Measurements from ENCODE around the gene WBP4. TPM values are rescaled to one million over a fixed set of nuclear protein-coding genes. Genes with fewer than 3 reads are reported as not detected.

Gene WBP4
- total RNA-seq, 1 experiment from 2014 or later, result 10.0 TPM

DNA sequence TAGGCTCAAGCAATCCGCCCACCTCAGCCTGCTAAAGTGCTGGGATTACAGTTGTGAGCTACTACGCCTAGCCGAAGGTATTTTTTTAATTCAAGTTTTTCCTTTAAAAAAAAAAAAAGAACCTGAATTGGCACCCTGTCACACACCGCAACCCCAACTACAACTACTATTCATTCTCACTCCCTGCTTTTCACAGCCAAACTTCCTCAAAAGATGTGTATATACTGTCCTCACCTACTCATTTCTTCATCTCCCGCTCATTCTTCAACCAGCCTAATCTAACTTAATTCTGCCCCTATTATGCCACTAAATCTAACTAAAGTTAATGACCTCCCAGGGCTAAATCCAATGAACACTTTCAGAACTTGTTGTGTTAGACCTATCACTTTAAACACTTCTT lies 12.7 kb upstream of the WBP4 start:
- Histone ChIP-seq H3K27ac (ENCODE audit: low read length) (no peak overlapping the region), H3K4me1 (ENCODE audit: control insufficient read depth, insufficient read depth, low read length) (peaks cover 9% of the 10 kb centered on the region; the same call in 1 of the 2 replicates), H3K36me3 (ENCODE audit: control insufficient read depth, insufficient read depth, low read length) (no peaks in the 10 kb centered on the region), H3K9me3 (ENCODE audit: control insufficient read depth, insufficient read depth, low read depth, low read length) (no peaks in the 10 kb centered on the region), H3K4me3 (ENCODE audit: low read depth in 2 of 2, low read length in 2 of 2) (no peak overlapping the region), H3K27me3 (ENCODE audit: control insufficient read depth, insufficient read depth, low read length) (no peaks in the 10 kb centered on the region)
- BruUV-seq (replicated peaks), result no TSS peak
- in situ Hi-C loops (cut with HindIII; ENCODE audit: low pct_unique_long_range_greater_than_20kb, low sequenced_read_pairs), result no loop called here
- DNase-seq (ENCODE audit: low read depth, low spot score), result no peak
- TF ChIP-seq, protein P1, sequence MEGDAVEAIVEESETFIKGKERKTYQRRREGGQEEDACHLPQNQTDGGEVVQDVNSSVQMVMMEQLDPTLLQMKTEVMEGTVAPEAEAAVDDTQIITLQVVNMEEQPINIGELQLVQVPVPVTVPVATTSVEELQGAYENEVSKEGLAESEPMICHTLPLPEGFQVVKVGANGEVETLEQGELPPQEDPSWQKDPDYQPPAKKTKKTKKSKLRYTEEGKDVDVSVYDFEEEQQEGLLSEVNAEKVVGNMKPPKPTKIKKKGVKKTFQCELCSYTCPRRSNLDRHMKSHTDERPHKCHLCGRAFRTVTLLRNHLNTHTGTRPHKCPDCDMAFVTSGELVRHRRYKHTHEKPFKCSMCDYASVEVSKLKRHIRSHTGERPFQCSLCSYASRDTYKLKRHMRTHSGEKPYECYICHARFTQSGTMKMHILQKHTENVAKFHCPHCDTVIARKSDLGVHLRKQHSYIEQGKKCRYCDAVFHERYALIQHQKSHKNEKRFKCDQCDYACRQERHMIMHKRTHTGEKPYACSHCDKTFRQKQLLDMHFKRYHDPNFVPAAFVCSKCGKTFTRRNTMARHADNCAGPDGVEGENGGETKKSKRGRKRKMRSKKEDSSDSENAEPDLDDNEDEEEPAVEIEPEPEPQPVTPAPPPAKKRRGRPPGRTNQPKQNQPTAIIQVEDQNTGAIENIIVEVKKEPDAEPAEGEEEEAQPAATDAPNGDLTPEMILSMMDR (IDR thresholded peaks at IDR 0.05), result no peak
- no peak for TF ChIP-seq SIN3A (IDR thresholded peaks at IDR 0.05; ENCODE audit: borderline replicate concordance, insufficient read depth, low read depth, low read length)
- no peak for TF ChIP-seq TCF7L2 (IDR thresholded peaks at IDR 0.05; ENCODE audit: low read depth, low read length)
- no peak for TF ChIP-seq POLR2AphosphoS5 (IDR thresholded peaks at IDR 0.05; ENCODE audit: low read depth, low read length)
- TF ChIP-seq, protein P2, sequence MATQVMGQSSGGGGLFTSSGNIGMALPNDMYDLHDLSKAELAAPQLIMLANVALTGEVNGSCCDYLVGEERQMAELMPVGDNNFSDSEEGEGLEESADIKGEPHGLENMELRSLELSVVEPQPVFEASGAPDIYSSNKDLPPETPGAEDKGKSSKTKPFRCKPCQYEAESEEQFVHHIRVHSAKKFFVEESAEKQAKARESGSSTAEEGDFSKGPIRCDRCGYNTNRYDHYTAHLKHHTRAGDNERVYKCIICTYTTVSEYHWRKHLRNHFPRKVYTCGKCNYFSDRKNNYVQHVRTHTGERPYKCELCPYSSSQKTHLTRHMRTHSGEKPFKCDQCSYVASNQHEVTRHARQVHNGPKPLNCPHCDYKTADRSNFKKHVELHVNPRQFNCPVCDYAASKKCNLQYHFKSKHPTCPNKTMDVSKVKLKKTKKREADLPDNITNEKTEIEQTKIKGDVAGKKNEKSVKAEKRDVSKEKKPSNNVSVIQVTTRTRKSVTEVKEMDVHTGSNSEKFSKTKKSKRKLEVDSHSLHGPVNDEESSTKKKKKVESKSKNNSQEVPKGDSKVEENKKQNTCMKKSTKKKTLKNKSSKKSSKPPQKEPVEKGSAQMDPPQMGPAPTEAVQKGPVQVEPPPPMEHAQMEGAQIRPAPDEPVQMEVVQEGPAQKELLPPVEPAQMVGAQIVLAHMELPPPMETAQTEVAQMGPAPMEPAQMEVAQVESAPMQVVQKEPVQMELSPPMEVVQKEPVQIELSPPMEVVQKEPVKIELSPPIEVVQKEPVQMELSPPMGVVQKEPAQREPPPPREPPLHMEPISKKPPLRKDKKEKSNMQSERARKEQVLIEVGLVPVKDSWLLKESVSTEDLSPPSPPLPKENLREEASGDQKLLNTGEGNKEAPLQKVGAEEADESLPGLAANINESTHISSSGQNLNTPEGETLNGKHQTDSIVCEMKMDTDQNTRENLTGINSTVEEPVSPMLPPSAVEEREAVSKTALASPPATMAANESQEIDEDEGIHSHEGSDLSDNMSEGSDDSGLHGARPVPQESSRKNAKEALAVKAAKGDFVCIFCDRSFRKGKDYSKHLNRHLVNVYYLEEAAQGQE (IDR thresholded peaks at IDR 0.05; ENCODE audit: insufficient read depth in 1 of 2, low read depth in 2 of 2, low read length in 1 of 2), result no peak
- intact Hi-C loops (cut with micrococcal nuclease; ENCODE audit: unreplicated experiment), result no loop called here
- ChIA-PET POLR2A (no interaction called here), CTCF (no interaction called here)
- ATAC-seq, result no peak

- H3K4me3 ChIP-seq (ENCODE audit: low read depth in 2 of 2, low read length in 2 of 2), result no peak overlapping the region
- POLR2A ChIA-PET, result no interaction called here
- H3K27me3 ChIP-seq (ENCODE audit: control insufficient read depth, insufficient read depth, low read length), result no peaks in the 10 kb centered on the region
- intact Hi-C loops (cut with micrococcal nuclease; ENCODE audit: unreplicated experiment) (no loop called here), in situ Hi-C loops (cut with HindIII; ENCODE audit: low pct_unique_long_range_greater_than_20kb, low sequenced_read_pairs) (no loop called here)
- no peak for DNase-seq (ENCODE audit: low read depth, low spot score)
- H3K36me3 ChIP-seq (ENCODE audit: control insufficient read depth, insufficient read depth, low read length), result no peaks in the 10 kb centered on the region
- TF ChIP-seq POLR2AphosphoS5 (IDR thresholded peaks at IDR 0.05; ENCODE audit: low read depth, low read length), result no peak
- no peak for TF ChIP-seq TCF7L2 (IDR thresholded peaks at IDR 0.05; ENCODE audit: low read depth, low read length)
- TF ChIP-seq, protein P1 (IDR thresholded peaks at IDR 0.05), result no peak
- TF ChIP-seq SIN3A (IDR thresholded peaks at IDR 0.05; ENCODE audit: borderline replicate concordance, insufficient read depth, low read depth, low read length), result no peak
- TF ChIP-seq, protein P2 (IDR thresholded peaks at IDR 0.05; ENCODE audit: insufficient read depth in 1 of 2, low read depth in 2 of 2, low read length in 1 of 2), result no peak
- H3K27ac ChIP-seq (ENCODE audit: low read length), result no peak overlapping the region
- ATAC-seq, result no peak
- peaks cover 18% of the 10 kb centered on the region for H3K4me1 ChIP-seq (ENCODE audit: control insufficient read depth, insufficient read depth, low read length)
- no peaks in the 10 kb centered on the region for H3K9me3 ChIP-seq (ENCODE audit: control insufficient read depth, insufficient read depth, low read depth, low read length)
- CTCF ChIA-PET, result no interaction called here
- no TSS peak for BruUV-seq (replicated peaks)
These were observed 11.5 kb upstream of the WBP4 start for GRCh38 chr13:41049480-41050440.

All from Panc1 (cell line).